Activated naive CD8-positive, alpha-beta T cell (primary cell): ENCODE data around the gene TNK1.
A peak's percentile ranks its signal among the peaks of the same experiment; 100 is the strongest.

Experiments used
- H3K27ac Mint-ChIP-seq: one replicate; pipeline ENCODE4 v1.8.0; 2021; ENCODE audit warnings: mixed read lengths
- H3K27me3 Mint-ChIP-seq: one replicate; pipeline ENCODE4 v1.8.0; 2021; ENCODE audit warnings: mixed read lengths
- H3K36me3 Mint-ChIP-seq: one replicate; pipeline ENCODE4 v1.8.0; 2021; ENCODE audit warnings: mixed read lengths
- H3K4me1 Mint-ChIP-seq: one replicate; pipeline ENCODE4 v1.8.0; 2021; ENCODE audit warnings: low read depth, mixed read lengths
- H3K4me3 Mint-ChIP-seq: one replicate; pipeline ENCODE4 v1.8.0; 2021; ENCODE audit warnings: mild to moderate bottlenecking, mixed read lengths
- H3K9me3 Mint-ChIP-seq: one replicate; pipeline ENCODE4 v1.8.0; 2021; ENCODE audit warnings: low read depth, mixed read lengths

TNK1 gene

GRCh38 chr17:7393613-7394451 lies 12.9 kb downstream of the TNK1 start:
- Mint-ChIP-seq H3K27me3 (no peaks in the 10 kb centered on the region), H3K4me3 (peak overlapping the region; percentile 92), H3K36me3 (no peaks in the 10 kb centered on the region), H3K4me1 (peaks cover 28% of the 10 kb centered on the region), H3K27ac (peak overlapping the region; percentile 87), H3K9me3 (no peaks in the 10 kb centered on the region)

- Mint-ChIP-seq H3K4me3 (peak within 1 kb of the TSS; percentile 93), H3K9me3 (no peaks in the 10 kb centered on the region), H3K27ac (peak within 1 kb of the TSS; percentile 95), H3K27me3 (no peaks in the 10 kb centered on the region), H3K4me1 (peaks cover 26% of the 10 kb centered on the region), H3K36me3 (no peaks in the 10 kb centered on the region)
Measured at GRCh38 chr17:7394452-7395191, 13.7 kb downstream of the TNK1 start, which contains the start of gene PLSCR3. Gene PLSCR3, minus strand, starts transcription at chr17:7394525. Its CDS starts 415 bp downstream, at chr17:7394110.

- Mint-ChIP-seq H3K36me3 (no peaks in the 10 kb centered on the region), H3K4me1 (peaks cover 21% of the 10 kb centered on the region), H3K27me3 (no peaks in the 10 kb centered on the region), H3K4me3 (peak overlapping the region; percentile 52), H3K9me3 (no peaks in the 10 kb centered on the region), H3K27ac (peak overlapping the region; percentile 50)
Measured at GRCh38 chr17:7396147-7396546, 15.3 kb downstream of the TNK1 start.

GRCh38 chr17:7398612-7399011 lies 17.7 kb downstream of the TNK1 start:
- H3K4me3 Mint-ChIP-seq = no peak overlapping the region
- H3K27ac Mint-ChIP-seq = no peak overlapping the region
- H3K36me3 Mint-ChIP-seq = peaks cover 2% of the 10 kb centered on the region
- H3K27me3 Mint-ChIP-seq = no peaks in the 10 kb centered on the region
- peaks cover 16% of the 10 kb centered on the region for H3K4me1 Mint-ChIP-seq
- H3K9me3 Mint-ChIP-seq = no peaks in the 10 kb centered on the region

GRCh38 chr17:7403043-7403726 lies 22.3 kb downstream of the TNK1 start:
- no peaks in the 10 kb centered on the region for H3K27me3 Mint-ChIP-seq
- H3K36me3 Mint-ChIP-seq = peaks cover 2% of the 10 kb centered on the region
- H3K27ac Mint-ChIP-seq = peak overlapping the region; percentile 54
- peak overlapping the region; percentile 95 for H3K4me3 Mint-ChIP-seq
- peaks cover 18% of the 10 kb centered on the region for H3K4me1 Mint-ChIP-seq
- no peaks in the 10 kb centered on the region for H3K9me3 Mint-ChIP-seq

- Mint-ChIP-seq H3K4me3 (peak overlapping the region; percentile 95), H3K27me3 (no peaks in the 10 kb centered on the region), H3K27ac (peak overlapping the region; percentile 89), H3K4me1 (peaks cover 18% of the 10 kb centered on the region), H3K9me3 (no peaks in the 10 kb centered on the region), H3K36me3 (peaks cover 2% of the 10 kb centered on the region)
Measured at GRCh38 chr17:7403727-7403976, 22.8 kb downstream of the TNK1 start.

- H3K4me1 Mint-ChIP-seq = peaks cover 20% of the 10 kb centered on the region
- H3K27ac Mint-ChIP-seq = peak within 1 kb of the TSS; percentile 89
- no peaks in the 10 kb centered on the region for H3K27me3 Mint-ChIP-seq
- peak within 1 kb of the TSS; percentile 95 for H3K4me3 Mint-ChIP-seq
- H3K9me3 Mint-ChIP-seq = no peaks in the 10 kb centered on the region
- H3K36me3 Mint-ChIP-seq = peaks cover 2% of the 10 kb centered on the region
Measured at GRCh38 chr17:7403977-7404736, 23.3 kb downstream of the TNK1 start, which contains the start of gene TMEM256. Gene TMEM256, minus strand, starts transcription at chr17:7404097. Its CDS starts 13 bp downstream, at chr17:7404084.

- peak overlapping the region; percentile 95 for H3K4me3 Mint-ChIP-seq
- H3K4me1 Mint-ChIP-seq = peaks cover 20% of the 10 kb centered on the region
- H3K36me3 Mint-ChIP-seq = peaks cover 2% of the 10 kb centered on the region
- no peaks in the 10 kb centered on the region for H3K9me3 Mint-ChIP-seq
- H3K27me3 Mint-ChIP-seq = no peaks in the 10 kb centered on the region
- H3K27ac Mint-ChIP-seq = no peak overlapping the region
Measured at GRCh38 chr17:7404737-7405349, 24.0 kb downstream of the TNK1 start.

GRCh38 chr17:7405350-7406234 lies 24.7 kb downstream of the TNK1 start:
- H3K27me3 Mint-ChIP-seq = no peaks in the 10 kb centered on the region
- peaks cover 2% of the 10 kb centered on the region for H3K36me3 Mint-ChIP-seq
- H3K27ac Mint-ChIP-seq = peak overlapping the region; percentile 47
- H3K4me3 Mint-ChIP-seq = peak overlapping the region; percentile 84
- peaks cover 20% of the 10 kb centered on the region for H3K4me1 Mint-ChIP-seq
- H3K9me3 Mint-ChIP-seq = no peaks in the 10 kb centered on the region

- H3K4me1 Mint-ChIP-seq = peaks cover 20% of the 10 kb centered on the region
- H3K27ac Mint-ChIP-seq = no peak overlapping the region
Measured at GRCh38 chr17:7406235-7406825, 25.4 kb downstream of the TNK1 start.

GRCh38 chr17:7407082-7407481 lies 26.2 kb downstream of the TNK1 start:
- H3K4me1 Mint-ChIP-seq = peaks cover 18% of the 10 kb centered on the region
- H3K27ac Mint-ChIP-seq = no peak overlapping the region
- no peaks in the 10 kb centered on the region for H3K9me3 Mint-ChIP-seq
- no peak overlapping the region for H3K4me3 Mint-ChIP-seq
- no peaks in the 10 kb centered on the region for H3K36me3 Mint-ChIP-seq
- no peaks in the 10 kb centered on the region for H3K27me3 Mint-ChIP-seq

More at GRCh38 chr17:7406235-7406825, 25.4 kb downstream of the TNK1 start:
- peaks cover 2% of the 10 kb centered on the region for H3K36me3 Mint-ChIP-seq
- no peaks in the 10 kb centered on the region for H3K27me3 Mint-ChIP-seq
- H3K4me3 Mint-ChIP-seq = peak overlapping the region; percentile 84
- no peaks in the 10 kb centered on the region for H3K9me3 Mint-ChIP-seq

GRCh38 chr17:7407485-7408251 lies 26.8 kb downstream of the TNK1 start, which contains the start of gene NLGN2:
Gene NLGN2, plus strand, starts transcription at chr17:7407845. Its CDS starts 411 bp downstream, at chr17:7408256.
- peaks cover 18% of the 10 kb centered on the region for H3K4me1 Mint-ChIP-seq
- H3K27ac Mint-ChIP-seq = peak within 1 kb of the TSS; percentile 61
- H3K4me3 Mint-ChIP-seq = no peak within 1 kb of the TSS

More at GRCh38 chr17:7407485-7408251, 26.8 kb downstream of the TNK1 start, which contains the start of gene NLGN2:
- no peaks in the 10 kb centered on the region for H3K36me3 Mint-ChIP-seq
- no peaks in the 10 kb centered on the region for H3K9me3 Mint-ChIP-seq
- H3K27me3 Mint-ChIP-seq = no peaks in the 10 kb centered on the region
